Upper lobe of left lung (tissue), 6 donors: Measurements from ENCODE around the gene EPS8. TPM values are rescaled to one million over a fixed set of nuclear protein-coding genes. Genes with fewer than 3 reads are reported as not detected.
A peak's percentile ranks its signal among the peaks of the same experiment; 100 is the strongest.

Experiments used
- ATAC-seq, 2 donors: fragments of 200-7000 bp; cut with Tn5 transposase; one replicate each; pipeline ENCODE4 v1.9.1; 2022; ENCODE audit warnings: mild to moderate bottlenecking in 2 of 2, moderate library complexity in 2 of 2; ENCODE audit not compliant: low FRiP score in 2 of 2
- DNase-seq, 2 donors: peaks; one replicate each; pipeline ENCODE4 v3.0.0-alpha.2; 2019 to 2020
- H3K27ac ChIP-seq, 4 donors: fragments of 200-600 bp; sonication (generic); one replicate each; pipeline ENCODE4 v1.5.1; 2016 to 2019
- H3K27me3 ChIP-seq, 4 donors: fragments of 200-600 bp; sonication (generic); one replicate each; pipeline ENCODE4 v1.5.1; 2017 to 2019
- H3K36me3 ChIP-seq, 4 donors: fragments of 200-600 bp; sonication (generic); one replicate each; pipeline ENCODE4 v1.5.1; 2016 to 2019
- H3K4me1 ChIP-seq, 4 donors: fragments of 200-600 bp; sonication (generic); one replicate each; pipeline ENCODE4 v1.5.1; 2018 to 2019
- H3K4me3 ChIP-seq, 4 donors: fragments of 200-600 bp; sonication (generic); one replicate each; pipeline ENCODE4 v1.5.1; 2017 to 2019; ENCODE audit warnings: mild to moderate bottlenecking in 2 of 4, moderate library complexity in 1 of 4
- H3K9me3 ChIP-seq, 4 donors: fragments of 200-600 bp; sonication (generic); one replicate each; pipeline ENCODE4 v1.5.1; 2018 to 2019
- EP300 ChIP-seq, 4 donors: sonication (generic); formaldehyde crosslinking; IDR thresholded peaks; one replicate each; pipeline ENCODE4 v1.5.1; 2017; ENCODE audit warnings: antibody characterized with exemption in 4 of 4, control low read depth in 2 of 4
- POLR2A ChIP-seq, 4 donors: fragments of 450-650 bp; IDR thresholded peaks; one replicate each; pipeline ENCODE4 v1.5.1; 2016 to 2017; ENCODE audit warnings: antibody characterized with exemption in 4 of 4, mild to moderate bottlenecking in 2 of 4
- POLR2AphosphoS5 ChIP-seq, 2 donors: sonication (generic); formaldehyde crosslinking; IDR thresholded peaks; one replicate each; pipeline ENCODE4 v1.5.1; 2017; ENCODE audit warnings: antibody characterized with exemption in 2 of 2
- WGBS, 2 donors: methylation state at CpG; one replicate each; pipeline ENCODE4 v1.1.5; 2017 to 2018; 5-methylcytosine and 5-hydroxymethylcytosine counted together
- total RNA-seq, 6 donors: library from RNA; depleted of rRNA in 4 of 6; stranded (reverse); fragments of >200 nt in 4 of 6; gene quantifications; one replicate each; pipeline versions ENCODE4 v1.1.0 to v1.2.1, GENCODE V29; 2016 to 2021
- TF ChIP-seq, protein P1 (sequence below), 6 experiments: fragments of 450-650 bp in 4 of 6; fragments of 200-600 bp in 2 of 6; sonication (generic) in 2 of 6; IDR thresholded peaks; one replicate each; pipeline ENCODE4 v1.5.1; 2016 to 2019; ENCODE audit warnings: antibody characterized with exemption in 6 of 6
- donor health status: DM: no; HTN: no; CAD: no; lungs with moderate emphysema.
- donor health status: DM: no; HTN: yes; CAD: no; lungs with severe emphysema.

The EPS8 gene
- total RNA-seq, 6 donors from 2014 or later: 43.9 to 112 (median 67.2) TPM

- H3K4me3 ChIP-seq: no peak overlapping the region
- peaks cover 0 to 2% (median 0%) of the 10 kb centered on the region in 4 donors for H3K4me1 ChIP-seq
- DNase-seq (no peak), ATAC-seq (no peak)
- 90 to 92% methylated on average over 1 of the region's 1 CpG for WGBS, 2 donors
- no peaks in the 10 kb centered on the region for H3K9me3 ChIP-seq
- no peak for TF ChIP-seq POLR2AphosphoS5 (IDR thresholded peaks at IDR 0.05)
- TF ChIP-seq POLR2A (IDR thresholded peaks at IDR 0.05): no peak
- no peak for TF ChIP-seq EP300 (IDR thresholded peaks at IDR 0.05)
- TF ChIP-seq, protein P1, sequence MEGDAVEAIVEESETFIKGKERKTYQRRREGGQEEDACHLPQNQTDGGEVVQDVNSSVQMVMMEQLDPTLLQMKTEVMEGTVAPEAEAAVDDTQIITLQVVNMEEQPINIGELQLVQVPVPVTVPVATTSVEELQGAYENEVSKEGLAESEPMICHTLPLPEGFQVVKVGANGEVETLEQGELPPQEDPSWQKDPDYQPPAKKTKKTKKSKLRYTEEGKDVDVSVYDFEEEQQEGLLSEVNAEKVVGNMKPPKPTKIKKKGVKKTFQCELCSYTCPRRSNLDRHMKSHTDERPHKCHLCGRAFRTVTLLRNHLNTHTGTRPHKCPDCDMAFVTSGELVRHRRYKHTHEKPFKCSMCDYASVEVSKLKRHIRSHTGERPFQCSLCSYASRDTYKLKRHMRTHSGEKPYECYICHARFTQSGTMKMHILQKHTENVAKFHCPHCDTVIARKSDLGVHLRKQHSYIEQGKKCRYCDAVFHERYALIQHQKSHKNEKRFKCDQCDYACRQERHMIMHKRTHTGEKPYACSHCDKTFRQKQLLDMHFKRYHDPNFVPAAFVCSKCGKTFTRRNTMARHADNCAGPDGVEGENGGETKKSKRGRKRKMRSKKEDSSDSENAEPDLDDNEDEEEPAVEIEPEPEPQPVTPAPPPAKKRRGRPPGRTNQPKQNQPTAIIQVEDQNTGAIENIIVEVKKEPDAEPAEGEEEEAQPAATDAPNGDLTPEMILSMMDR (IDR thresholded peaks at IDR 0.05): no peak
- no peak overlapping the region for H3K27ac ChIP-seq
- H3K36me3 ChIP-seq: no peaks in the 10 kb centered on the region
- H3K27me3 ChIP-seq: no peaks in the 10 kb centered on the region
Observed at GRCh38 chr12:15774819-15775218, 14.4 kb downstream of the EPS8 start.

DNA sequence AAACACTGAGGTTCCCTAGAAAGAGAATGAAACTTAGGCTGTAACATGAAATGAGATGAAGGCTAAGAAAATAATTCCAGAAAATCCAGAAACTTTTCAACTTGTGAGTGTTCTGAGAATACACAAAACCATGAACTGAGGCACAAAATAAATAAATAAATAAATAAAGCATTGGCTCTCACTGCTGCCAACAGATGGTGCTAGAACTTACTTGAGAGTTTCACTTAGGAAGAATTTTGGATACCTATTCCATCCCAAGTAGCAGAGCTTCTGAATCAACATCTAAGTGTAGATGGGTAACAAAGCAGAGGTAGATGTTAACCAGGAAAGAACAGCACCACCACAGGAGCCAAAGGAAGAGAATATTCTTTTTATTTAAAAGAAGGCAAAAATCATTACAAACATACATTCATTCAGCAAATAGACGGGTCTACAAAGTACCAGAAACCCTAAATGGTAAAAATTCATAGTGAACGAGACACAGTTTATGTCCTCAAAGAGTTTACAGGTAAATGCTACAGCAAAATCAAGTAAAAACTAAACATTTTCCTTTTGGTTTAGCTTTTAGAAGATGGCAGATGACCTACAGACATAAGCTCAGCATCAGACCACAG is 16.7 kb downstream of the EPS8 start:
- Histone ChIP-seq H3K4me3 (no peak overlapping the region), H3K4me1 (peaks cover 0 to 3% (median 1%) of the 10 kb centered on the region in 4 donors), H3K27ac (no peak overlapping the region), H3K36me3 (no peaks in the 10 kb centered on the region), H3K27me3 (no peaks in the 10 kb centered on the region), H3K9me3 (no peaks in the 10 kb centered on the region)
- TF ChIP-seq POLR2A (IDR thresholded peaks at IDR 0.05) (no peak), POLR2AphosphoS5 (IDR thresholded peaks at IDR 0.05) (no peak), EP300 (IDR thresholded peaks at IDR 0.05) (no peak)
- TF ChIP-seq, protein P1 (IDR thresholded peaks at IDR 0.05): peak in 3 of 6 experiments; percentile 20 to 23 (median 22)
- no peak for ATAC-seq
- 88 to 93% methylated on average over 2 of the region's 2 CpGs for WGBS, 2 donors
- DNase-seq: no peak

- no peaks in the 10 kb centered on the region for H3K27me3 ChIP-seq
- no peaks in the 10 kb centered on the region for H3K9me3 ChIP-seq
- H3K27ac ChIP-seq: no peak overlapping the region
- DNase-seq: no peak
- WGBS, 2 donors: 93 to 95% methylated on average over 1 of the region's 1 CpG
- H3K4me3 ChIP-seq: no peak overlapping the region
- peaks cover 0 to 5% (median 3%) of the 10 kb centered on the region in 4 donors for H3K4me1 ChIP-seq
- ATAC-seq: no peak
- TF ChIP-seq, protein P1 (IDR thresholded peaks at IDR 0.05): no peak
- TF ChIP-seq POLR2AphosphoS5 (IDR thresholded peaks at IDR 0.05) (no peak), POLR2A (IDR thresholded peaks at IDR 0.05) (no peak), EP300 (IDR thresholded peaks at IDR 0.05) (no peak)
- no peaks in the 10 kb centered on the region for H3K36me3 ChIP-seq
Observed at GRCh38 chr12:15770581-15770980, 18.6 kb downstream of the EPS8 start.

DNA sequence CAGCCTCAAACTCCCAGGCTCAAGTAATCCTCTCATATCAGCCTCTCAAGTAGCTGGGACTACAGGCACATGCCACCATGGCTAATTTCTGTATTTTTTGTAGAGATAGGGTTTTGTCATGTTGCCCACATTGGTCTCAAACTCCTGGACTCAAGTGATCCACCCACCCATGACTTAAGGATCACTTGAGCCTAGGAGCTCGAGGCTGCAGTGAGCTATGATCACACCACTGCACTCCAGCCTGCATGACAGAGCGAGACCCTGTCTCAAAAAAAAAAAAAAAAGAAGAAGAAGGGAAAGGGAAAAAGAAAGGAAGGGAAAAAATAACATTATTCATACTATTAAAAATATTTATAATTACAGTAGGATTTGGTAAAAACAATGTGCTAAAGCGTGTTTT is 19.2 kb downstream of the EPS8 start:
- peaks cover 0 to 5% (median 3%) of the 10 kb centered on the region in 4 donors for H3K4me1 ChIP-seq
- no peak overlapping the region for H3K27ac ChIP-seq
- H3K36me3 ChIP-seq: no peaks in the 10 kb centered on the region
- no peak for ATAC-seq
- no peak overlapping the region for H3K4me3 ChIP-seq
- no peaks in the 10 kb centered on the region for H3K27me3 ChIP-seq
- TF ChIP-seq POLR2A (IDR thresholded peaks at IDR 0.05) (no peak), EP300 (IDR thresholded peaks at IDR 0.05) (no peak), POLR2AphosphoS5 (IDR thresholded peaks at IDR 0.05) (no peak)
- TF ChIP-seq, protein P1 (IDR thresholded peaks at IDR 0.05): no peak
- no peak for DNase-seq
- 73 to 80% methylated on average over 3 of the region's 3 CpGs for WGBS, 2 donors
- H3K9me3 ChIP-seq: no peaks in the 10 kb centered on the region

GRCh38 chr12:15769586-15769985 is 19.6 kb downstream of the EPS8 start:
- Histone ChIP-seq H3K27me3 (no peaks in the 10 kb centered on the region), H3K9me3 (no peaks in the 10 kb centered on the region), H3K27ac (no peak overlapping the region), H3K4me3 (no peak overlapping the region), H3K4me1 (peaks cover 0 to 5% (median 3%) of the 10 kb centered on the region in 4 donors), H3K36me3 (no peaks in the 10 kb centered on the region)
- 81 to 85% methylated on average over 3 of the region's 3 CpGs for WGBS, 2 donors
- ATAC-seq (no peak), DNase-seq (no peak)
- no peak for TF ChIP-seq POLR2AphosphoS5 (IDR thresholded peaks at IDR 0.05)
- no peak for TF ChIP-seq EP300 (IDR thresholded peaks at IDR 0.05)
- no peak for TF ChIP-seq POLR2A (IDR thresholded peaks at IDR 0.05)
- TF ChIP-seq, protein P1 (IDR thresholded peaks at IDR 0.05): no peak
